A549 (cell line): Measurements from ENCODE around the gene FAM236A. TPM values are rescaled to one million over a fixed set of nuclear protein-coding genes. Genes with fewer than 3 reads are reported as not detected.
"Not testable (repeated sequence)": the region's sequence is repeated elsewhere in the genome, so short reads cannot be mapped to it uniquely, and the experiment has no call there.

Experiments
- ATAC-seq, 2 experiments: fragments of 200-7000 bp in 1 of 2; fragments of >200 bp in 1 of 2; cut with Nextera tagmentation in 1 of 2; cut with Tn5 transposase in 1 of 2; 3 replicates each; pipeline versions ENCODE4 v1.8.0 to v1.9.1; 2018 to 2020; ENCODE audit warnings: mild to moderate bottlenecking in 1 of 2, moderate library complexity in 1 of 2
- CTCF ChIA-PET: fragments of 300-600 bp; sonication (Branson Sonifier 250); formaldehyde crosslinking; extraction: SDS; loops from one replicate; lab custom pipeline; 2021; ENCODE audit warnings: antibody characterized with exemption, inconsistent platforms; lab: Yijun Ruan, JAX
- POLR2A ChIA-PET: fragments of 350-600 bp; formaldehyde crosslinking; extraction: SDS; loops from one replicate; lab custom pipeline; 2021; ENCODE audit warnings: antibody characterized with exemption, inconsistent platforms; lab: Yijun Ruan, JAX
- DNase-seq, 2 experiments: peaks; one replicate each; pipeline versions ENCODE4 v3.0.0 to v3.0.0-alpha.2; 2011 to 2016; ENCODE audit warnings: low read depth in 1 of 2, low spot score in 1 of 2
- FAIRE-seq: peaks from 2 replicates; lab custom pipeline; 2011; peaks lifted over from hg19 to GRCh38; lab: Jason Lieb, UNC
- H3K27ac ChIP-seq, 2 experiments: fragments of >200 bp; sonication (Bioruptor Twin); formaldehyde crosslinking; 3 replicates each; pipeline ENCODE4 v1.5.1; 2016 to 2017
- H3K4me1 ChIP-seq: fragments of >200 bp; sonication (Bioruptor Twin); formaldehyde crosslinking; 3 replicates; pipeline ENCODE4 v1.6.1; 2016
- H3K4me2 ChIP-seq: fragments of >200 bp; sonication (Bioruptor Twin); formaldehyde crosslinking; 3 replicates; pipeline ENCODE4 v1.6.1; 2016
- H3K4me3 ChIP-seq: fragments of >200 bp; sonication (Bioruptor Twin); formaldehyde crosslinking; 3 replicates; pipeline ENCODE4 v1.5.1; 2016
- H3K9me3 ChIP-seq: fragments of >200 bp; sonication (Bioruptor Twin); formaldehyde crosslinking; 3 replicates; pipeline ENCODE4 v1.6.1; 2016
- WGBS: methylation state at CpG from one replicate; pipeline ENCODE4 v1.1.6; 2017; ENCODE audit errors: missing lambda C conversion rate; 5-methylcytosine and 5-hydroxymethylcytosine counted together
- polyA plus RNA-seq, 4 experiments: library from polyadenylated mRNA; depleted of rRNA in 3 of 4; stranded (reverse); fragments of >200 nt; fragmentation: RNase III in 1 of 4; extraction: RNeasy Plus Mini Kit Qiagen cat#74134 plus additional on column Dnase treatment in 1 of 4; gene quantifications; 2 replicates in 3 of 4; 3 replicates in 1 of 4; pipeline ENCODE4 v1.2.3, GENCODE V29; 2011 to 2017

Gene FAM236A
- polyA plus RNA-seq, 2 of the 4 experiments (the other 2 are of a cell fraction) = not detected

DNA sequence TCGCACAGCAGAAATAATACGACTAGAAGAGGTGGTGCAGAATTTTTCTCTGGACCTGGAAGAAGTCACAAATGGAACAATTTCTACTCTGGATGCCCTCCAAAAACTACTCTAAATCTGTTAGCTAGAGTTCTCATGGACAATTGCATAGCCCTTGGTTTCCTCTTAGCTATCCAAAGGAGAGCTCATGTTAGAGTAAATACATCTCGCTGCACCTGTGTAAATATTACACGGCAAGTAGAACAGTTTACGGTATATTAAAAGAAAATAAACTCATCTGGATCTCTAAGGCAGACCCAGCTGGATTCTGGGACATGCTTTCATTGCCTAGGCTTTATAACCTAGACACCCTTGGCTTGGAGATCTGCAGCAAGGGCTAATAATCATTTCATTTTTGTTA lies 33.9 kb downstream of the FAM236A start:
- WGBS = no CpG with 5 or more reads among the region's 5 CpGs
- CTCF ChIA-PET, FAIRE-seq, ATAC-seq, H3K9me3 ChIP-seq, H3K4me1 ChIP-seq, H3K27ac ChIP-seq, POLR2A ChIA-PET, DNase-seq, H3K4me3 ChIP-seq, H3K4me2 ChIP-seq: not testable (repeated sequence)

DNA sequence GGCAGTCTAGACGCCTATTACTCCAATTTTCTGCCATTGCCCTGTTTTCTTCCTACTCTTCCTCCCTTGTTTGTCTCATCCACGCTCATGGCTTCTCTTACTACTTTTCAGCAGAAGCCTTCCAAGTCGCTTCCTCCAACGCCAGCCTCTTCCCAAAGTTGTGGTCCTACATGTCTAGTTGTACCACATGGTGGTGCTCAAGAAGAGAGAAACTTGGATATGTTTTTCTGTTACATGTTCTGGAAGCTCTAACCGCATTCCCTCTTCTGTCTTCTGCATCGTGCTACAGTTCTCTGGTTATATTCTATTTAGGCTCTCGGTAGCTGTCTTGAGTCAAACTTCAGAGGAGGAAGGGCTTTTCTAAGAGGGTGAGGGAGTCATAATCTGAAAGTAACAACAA lies 36.9 kb downstream of the FAM236A start:
- no CpG with 5 or more reads among the region's 7 CpGs for WGBS
- H3K4me1 ChIP-seq, POLR2A ChIA-PET, CTCF ChIA-PET, H3K9me3 ChIP-seq, H3K4me3 ChIP-seq, H3K27ac ChIP-seq, H3K4me2 ChIP-seq, DNase-seq: not testable (repeated sequence)
- ATAC-seq (peak; percentile 54 to 73; a peak in 4 of 6 replicates), FAIRE-seq (peak; percentile 96)

DNA sequence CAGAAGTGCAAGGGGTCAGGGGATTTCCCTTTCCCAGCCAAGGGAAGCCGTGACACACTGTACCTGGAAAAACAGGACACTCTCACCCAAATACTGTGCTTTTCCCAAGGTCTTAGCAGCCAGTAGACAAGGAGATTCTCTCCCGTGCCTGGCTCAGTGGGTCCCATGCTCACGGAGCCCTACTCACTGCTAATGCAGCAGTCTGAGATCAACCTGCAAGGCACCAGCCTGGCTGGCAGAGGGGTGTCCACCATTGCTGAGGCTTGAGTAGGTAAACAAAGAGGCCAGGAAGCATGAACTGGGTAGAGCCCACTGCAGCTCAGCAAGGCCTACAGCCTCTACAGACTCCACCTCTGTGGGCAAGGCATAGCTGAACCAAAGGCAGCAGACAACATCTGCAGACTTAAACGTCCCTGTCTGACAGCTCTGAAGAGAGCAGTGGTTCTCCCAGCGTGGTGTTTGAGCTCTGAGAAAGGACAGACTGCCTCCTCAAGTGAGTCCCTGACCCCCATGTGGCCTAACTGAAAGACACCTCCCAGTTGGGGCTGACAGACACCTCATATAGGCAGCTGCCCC lies 43.0 kb downstream of the FAM236A start:
- 0% methylated on average over 1 of the region's 5 CpGs for WGBS

More for the DNA sequence above, 43.0 kb downstream of the FAM236A start:
- H3K4me1 ChIP-seq, CTCF ChIA-PET, ATAC-seq, H3K9me3 ChIP-seq, POLR2A ChIA-PET, H3K4me3 ChIP-seq, DNase-seq, FAIRE-seq, H3K27ac ChIP-seq, H3K4me2 ChIP-seq: not testable (repeated sequence)

Other genes starting within 250 kb of the FAM236A start
- 35.4 and 46.3 TPM in 2 replicates for gene PHKA1, start 223.9 kb upstream of the FAM236A start, polyA plus RNA-seq (2011; rRNA removed)
- gene PHKA1, start 223.9 kb upstream of the FAM236A start, polyA plus RNA-seq (2017; fragmentation: RNase III; extraction: RNeasy Plus Mini Kit Qiagen cat#74134 plus additional on column Dnase treatment) = 18.1 to 19.3 TPM (median 18.3 TPM) in 3 replicates
- 0.10 TPM in 1 of 2 replicates, not detected in the other for gene DMRTC1B, start 161.3 kb upstream of the FAM236A start, polyA plus RNA-seq (2011; rRNA removed)
- gene DMRTC1B, start 161.3 kb upstream of the FAM236A start, polyA plus RNA-seq (2017; fragmentation: RNase III; extraction: RNeasy Plus Mini Kit Qiagen cat#74134 plus additional on column Dnase treatment) = not detected in 3 replicates
- gene FAM236B, start 155.5 kb upstream of the FAM236A start, polyA plus RNA-seq (2011; rRNA removed) = not detected in 2 replicates
- gene FAM236B, start 155.5 kb upstream of the FAM236A start, polyA plus RNA-seq (2017; fragmentation: RNase III; extraction: RNeasy Plus Mini Kit Qiagen cat#74134 plus additional on column Dnase treatment) = not detected in 3 replicates
- gene FAM236D, start 130.0 kb upstream of the FAM236A start, polyA plus RNA-seq (2011; rRNA removed) = not detected in 2 replicates
- not detected in 3 replicates for gene FAM236D, start 130.0 kb upstream of the FAM236A start, polyA plus RNA-seq (2017; fragmentation: RNase III; extraction: RNeasy Plus Mini Kit Qiagen cat#74134 plus additional on column Dnase treatment)
- gene FAM236C, start 25.6 kb upstream of the FAM236A start, polyA plus RNA-seq (2011; rRNA removed) = not detected in 2 replicates
- gene FAM236C, start 25.6 kb upstream of the FAM236A start, polyA plus RNA-seq (2017; fragmentation: RNase III; extraction: RNeasy Plus Mini Kit Qiagen cat#74134 plus additional on column Dnase treatment) = not detected in 3 replicates
- gene DMRTC1, start 5.6 kb downstream of the FAM236A start, polyA plus RNA-seq (2011; rRNA removed) = not detected in 2 replicates
- 0.15 TPM in 1 of 3 replicates, not detected in the others for gene DMRTC1, start 5.6 kb downstream of the FAM236A start, polyA plus RNA-seq (2017; fragmentation: RNase III; extraction: RNeasy Plus Mini Kit Qiagen cat#74134 plus additional on column Dnase treatment)
- not detected in 2 replicates for gene PABPC1L2B, start 64.7 kb downstream of the FAM236A start, polyA plus RNA-seq (2011; rRNA removed)
- gene PABPC1L2B, start 64.7 kb downstream of the FAM236A start, polyA plus RNA-seq (2017; fragmentation: RNase III; extraction: RNeasy Plus Mini Kit Qiagen cat#74134 plus additional on column Dnase treatment) = not detected in 3 replicates
- not detected in 2 replicates for gene PABPC1L2A, start 141.3 kb downstream of the FAM236A start, polyA plus RNA-seq (2011; rRNA removed)
- gene PABPC1L2A, start 141.3 kb downstream of the FAM236A start, polyA plus RNA-seq (2017; fragmentation: RNase III; extraction: RNeasy Plus Mini Kit Qiagen cat#74134 plus additional on column Dnase treatment) = not detected in 3 replicates